ENCODE measurements around the gene RHNO1. TPM values are rescaled to one million over a fixed set of nuclear protein-coding genes. Genes with fewer than 3 reads are reported as not detected.

The RHNO1 gene
- polyA plus RNA-seq, 1 experiment: 40.0 TPM

DNA sequence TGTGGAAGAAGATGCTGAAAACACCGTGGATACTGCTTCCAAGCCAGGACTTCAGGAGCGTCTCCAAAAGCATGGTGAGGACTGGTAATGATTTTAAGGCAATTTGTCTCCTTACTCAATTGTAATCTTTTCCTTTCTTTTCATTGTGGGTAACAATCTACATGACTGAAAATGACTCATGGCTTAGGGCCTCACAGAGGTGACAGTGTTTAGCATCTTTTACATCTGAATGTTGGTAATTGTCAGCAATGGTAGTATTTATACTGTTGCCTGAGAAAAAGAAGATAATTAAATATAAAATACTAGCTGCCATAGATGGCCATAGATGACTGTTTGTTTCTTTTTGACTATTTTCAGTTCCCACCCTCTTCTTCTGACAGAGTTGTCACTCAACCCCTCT, 45.3 kb downstream of the RHNO1 start:
- POLR2A ChIA-PET: no interaction called here
- Histone ChIP-seq H3K4me3 (ENCODE audit: low read depth, low read length) (no peak overlapping the region), H3K27me3 (ENCODE audit: control insufficient read depth, insufficient read depth, low read length) (no peaks in the 10 kb centered on the region), H3K36me3 (ENCODE audit: control insufficient read depth, insufficient read depth, low read length) (peaks cover 13% of the 10 kb centered on the region)
- no peak for DNase-seq (ENCODE audit: low read depth)
- CTCF ChIA-PET: interaction anchor here (0.6 to 1.0 kb wide), 2 partner anchors 12 to 37 kb away, joined by 3 to 4 read pairs; no protein-coding TSS in a partner anchor
- TF ChIP-seq, protein P1, sequence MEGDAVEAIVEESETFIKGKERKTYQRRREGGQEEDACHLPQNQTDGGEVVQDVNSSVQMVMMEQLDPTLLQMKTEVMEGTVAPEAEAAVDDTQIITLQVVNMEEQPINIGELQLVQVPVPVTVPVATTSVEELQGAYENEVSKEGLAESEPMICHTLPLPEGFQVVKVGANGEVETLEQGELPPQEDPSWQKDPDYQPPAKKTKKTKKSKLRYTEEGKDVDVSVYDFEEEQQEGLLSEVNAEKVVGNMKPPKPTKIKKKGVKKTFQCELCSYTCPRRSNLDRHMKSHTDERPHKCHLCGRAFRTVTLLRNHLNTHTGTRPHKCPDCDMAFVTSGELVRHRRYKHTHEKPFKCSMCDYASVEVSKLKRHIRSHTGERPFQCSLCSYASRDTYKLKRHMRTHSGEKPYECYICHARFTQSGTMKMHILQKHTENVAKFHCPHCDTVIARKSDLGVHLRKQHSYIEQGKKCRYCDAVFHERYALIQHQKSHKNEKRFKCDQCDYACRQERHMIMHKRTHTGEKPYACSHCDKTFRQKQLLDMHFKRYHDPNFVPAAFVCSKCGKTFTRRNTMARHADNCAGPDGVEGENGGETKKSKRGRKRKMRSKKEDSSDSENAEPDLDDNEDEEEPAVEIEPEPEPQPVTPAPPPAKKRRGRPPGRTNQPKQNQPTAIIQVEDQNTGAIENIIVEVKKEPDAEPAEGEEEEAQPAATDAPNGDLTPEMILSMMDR (IDR thresholded peaks at IDR 0.05; ENCODE audit: insufficient read depth, low read depth, low read length): no peak

DNA sequence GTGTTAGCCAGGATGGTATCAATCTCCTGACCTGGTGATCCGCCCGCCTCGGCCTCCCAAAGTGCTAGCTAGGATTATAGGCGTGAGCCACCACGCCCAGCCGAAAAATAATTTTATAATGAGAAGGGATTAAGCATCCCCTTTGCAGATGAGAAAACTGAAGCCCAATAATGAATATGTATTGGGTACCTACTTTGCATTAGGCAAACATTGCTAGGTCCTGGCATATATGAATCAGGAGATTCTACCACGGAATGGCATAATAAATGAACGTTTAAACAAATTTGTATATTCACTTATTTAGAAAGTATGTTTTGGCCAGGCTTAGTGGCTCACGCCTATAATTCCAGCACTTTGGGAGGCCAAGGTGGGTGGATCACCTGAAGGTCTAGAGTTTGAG, 46.0 kb downstream of the RHNO1 start:
- TF ChIP-seq, protein P1 (IDR thresholded peaks at IDR 0.05; ENCODE audit: insufficient read depth, low read depth, low read length): no peak
- no peak overlapping the region for H3K4me3 ChIP-seq (ENCODE audit: low read depth, low read length)
- CTCF ChIA-PET: interaction anchor here (1.6 kb wide), 1 partner anchor 111 kb away, joined by 4 read pairs; no protein-coding TSS in a partner anchor
- no peaks in the 10 kb centered on the region for H3K27me3 ChIP-seq (ENCODE audit: control insufficient read depth, insufficient read depth, low read length)
- no peak for DNase-seq (ENCODE audit: low read depth)
- POLR2A ChIA-PET: no interaction called here
- peaks cover 13% of the 10 kb centered on the region for H3K36me3 ChIP-seq (ENCODE audit: control insufficient read depth, insufficient read depth, low read length)

- peaks cover 13% of the 10 kb centered on the region for H3K36me3 ChIP-seq (ENCODE audit: control insufficient read depth, insufficient read depth, low read length)
- ChIA-PET POLR2A (no interaction called here), CTCF (interaction anchor here (1.6 kb wide), 1 partner anchor 110 kb away, joined by 4 read pairs; no protein-coding TSS in a partner anchor)
- no peak overlapping the region for H3K4me3 ChIP-seq (ENCODE audit: low read depth, low read length)
- no peak for DNase-seq (ENCODE audit: low read depth)
- no peaks in the 10 kb centered on the region for H3K27me3 ChIP-seq (ENCODE audit: control insufficient read depth, insufficient read depth, low read length)
- TF ChIP-seq, protein P1 (IDR thresholded peaks at IDR 0.05; ENCODE audit: insufficient read depth, low read depth, low read length): no peak
Observed at GRCh38 chr12:2924019-2924418, 47.0 kb downstream of the RHNO1 start.

- TF ChIP-seq, protein P1 (IDR thresholded peaks at IDR 0.05; ENCODE audit: insufficient read depth, low read depth, low read length): no peak
- ChIA-PET CTCF (interaction anchor here (1.7 kb wide), 1 partner anchor 8 kb away, joined by 6 read pairs; no protein-coding TSS in a partner anchor), POLR2A (no interaction called here)
- Histone ChIP-seq H3K27me3 (ENCODE audit: control insufficient read depth, insufficient read depth, low read length) (no peaks in the 10 kb centered on the region), H3K4me3 (ENCODE audit: low read depth, low read length) (no peak overlapping the region), H3K36me3 (ENCODE audit: control insufficient read depth, insufficient read depth, low read length) (peaks cover 13% of the 10 kb centered on the region)
- no peak for DNase-seq (ENCODE audit: low read depth)
Observed at GRCh38 chr12:2925322-2925995, 48.4 kb downstream of the RHNO1 start.

DNA sequence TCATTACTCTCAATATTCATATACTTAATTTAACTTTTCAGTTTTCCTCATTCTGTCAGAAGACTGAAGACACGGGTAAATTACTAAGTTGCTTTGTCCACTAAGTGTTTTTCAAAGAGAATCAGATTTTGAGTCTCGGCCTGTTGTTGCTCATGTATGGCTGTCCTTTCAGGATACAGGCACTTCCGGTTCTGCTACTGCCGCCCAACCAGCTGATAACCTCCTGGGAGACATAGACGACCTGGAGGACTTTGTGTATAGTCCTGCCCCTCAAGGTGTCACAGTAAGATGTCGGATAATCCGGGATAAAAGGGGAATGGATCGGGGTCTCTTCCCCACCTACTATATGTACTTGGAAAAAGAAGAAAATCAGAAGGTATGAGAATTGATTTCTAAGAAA, 53.8 kb downstream of the RHNO1 start:
- CTCF ChIA-PET: no interaction called here
- POLR2A ChIA-PET: interaction anchor here (0.6 kb wide), 1 partner anchor 98 kb away, joined by 3 read pairs; no protein-coding TSS in a partner anchor
- H3K27me3 ChIP-seq (ENCODE audit: control insufficient read depth, insufficient read depth, low read length): no peaks in the 10 kb centered on the region
- no peak for DNase-seq (ENCODE audit: low read depth)
- no peak overlapping the region for H3K4me3 ChIP-seq (ENCODE audit: low read depth, low read length)
- H3K36me3 ChIP-seq (ENCODE audit: control insufficient read depth, insufficient read depth, low read length): peaks cover 8% of the 10 kb centered on the region
- TF ChIP-seq, protein P1 (IDR thresholded peaks at IDR 0.05; ENCODE audit: insufficient read depth, low read depth, low read length): no peak
